ENCODE measurements around the gene NUDT3. TPM values are rescaled to one million over a fixed set of nuclear protein-coding genes. Genes with fewer than 3 reads are reported as not detected.
A peak's percentile ranks its signal among the peaks of the same experiment; 100 is the strongest.

Gene NUDT3
- total RNA-seq, 4 donors from 2014 or later = 9.6 to 27.9 (median 16.9) TPM

GRCh38 chr6:34437644-34437970, 45.1 kb upstream of the NUDT3 start:
- Histone ChIP-seq H3K4me3 (no peak overlapping the region), H3K36me3 (no peaks in the 10 kb centered on the region), H3K9me3 (no peaks in the 10 kb centered on the region), H3K4me1 (no peaks in the 10 kb centered on the region), H3K27me3 (no peaks in the 10 kb centered on the region), H3K27ac (no peak overlapping the region)
- TF ChIP-seq POLR2AphosphoS5 (IDR thresholded peaks at IDR 0.05) (no peak), CTCF (IDR thresholded peaks at IDR 0.05) (no peak), POLR2A (IDR thresholded peaks at IDR 0.05) (no peak), EP300 (IDR thresholded peaks at IDR 0.05; ENCODE audit: low read depth) (no peak)
- in situ Hi-C loops (cut with MboI; ENCODE audit: low pct_ligation_motif_present in 1 of 4, low pct_unique_long_range_greater_than_20kb in 1 of 4, low sequenced_read_pairs in 3 of 4) (no loop called here), intact Hi-C loops (cut with DNase I; ENCODE audit: low total_unique reads) (no loop called here)
- DNase-seq = no peak
- 25 to 57% methylated on average over 1 of the region's 1 CpG for WGBS, 2 donors (ENCODE audit: low coverage in 1 of 2)

GRCh38 chr6:34436803-34437643, 44.6 kb upstream of the NUDT3 start:
- Histone ChIP-seq H3K27ac (no peak overlapping the region), H3K36me3 (no peaks in the 10 kb centered on the region), H3K4me3 (no peak overlapping the region), H3K9me3 (no peaks in the 10 kb centered on the region), H3K4me1 (no peaks in the 10 kb centered on the region), H3K27me3 (no peaks in the 10 kb centered on the region)
- DNase-seq = no peak
- WGBS, 2 donors (ENCODE audit: low coverage in 1 of 2) = 72 to 90% methylated on average over 2 to 32 of the region's 38 CpGs
- in situ Hi-C loops (cut with MboI; ENCODE audit: low pct_ligation_motif_present in 1 of 4, low pct_unique_long_range_greater_than_20kb in 1 of 4, low sequenced_read_pairs in 3 of 4) (no loop called here), intact Hi-C loops (cut with DNase I; ENCODE audit: low total_unique reads) (no loop called here)
- no peak for TF ChIP-seq CTCF (IDR thresholded peaks at IDR 0.05)
- TF ChIP-seq EP300 (IDR thresholded peaks at IDR 0.05; ENCODE audit: low read depth) = no peak

GRCh38 chr6:34435916-34436315, 43.4 kb upstream of the NUDT3 start:
- H3K4me3 ChIP-seq = no peak overlapping the region
- WGBS, 2 donors (ENCODE audit: low coverage in 1 of 2) = 38 to 51% methylated on average over 5 of the region's 5 CpGs
- H3K36me3 ChIP-seq = no peaks in the 10 kb centered on the region
- DNase-seq = no peak
- intact Hi-C loops (cut with DNase I; ENCODE audit: low total_unique reads) = no loop called here
- no peaks in the 10 kb centered on the region for H3K27me3 ChIP-seq
- H3K9me3 ChIP-seq = no peaks in the 10 kb centered on the region
- H3K27ac ChIP-seq = no peak overlapping the region
- TF ChIP-seq EP300 (IDR thresholded peaks at IDR 0.05; ENCODE audit: low read depth) (no peak), POLR2AphosphoS5 (IDR thresholded peaks at IDR 0.05) (no peak), CTCF (IDR thresholded peaks at IDR 0.05) (no peak)
- H3K4me1 ChIP-seq = no peaks in the 10 kb centered on the region
- in situ Hi-C loops (cut with MboI; ENCODE audit: low pct_ligation_motif_present in 1 of 4, low pct_unique_long_range_greater_than_20kb in 1 of 4, low sequenced_read_pairs in 3 of 4) = no loop called here

GRCh38 chr6:34425498-34426410, 33.3 kb upstream of the NUDT3 start, which contains the start of gene RPS10:
Gene RPS10 (minus strand): TSS chr6:34426069. CDS start chr6:34425221, 848 bp downstream.
- TF ChIP-seq POLR2A (IDR thresholded peaks at IDR 0.05) = peak; percentile 85
- TF ChIP-seq POLR2AphosphoS5 (IDR thresholded peaks at IDR 0.05) = peak; percentile 87 to 92 (median 87)
- no peak for TF ChIP-seq EP300 (IDR thresholded peaks at IDR 0.05; ENCODE audit: low read depth)
- H3K4me3 ChIP-seq = peak within 1 kb of the TSS; percentile 48 to 76 (median 60)
- peak; percentile 94 for DNase-seq
- H3K27ac ChIP-seq = peak within 1 kb of the TSS; percentile 82 to 88 (median 86)
- peaks cover 3 to 20% (median 11%) of the 10 kb centered on the region in 4 donors for H3K4me1 ChIP-seq
- WGBS, 2 donors (ENCODE audit: low coverage in 1 of 2) = 0 to 1% methylated on average over 4 to 53 of the region's 58 CpGs
- H3K36me3 ChIP-seq = peaks cover 0 to 39% (median 20%) of the 10 kb centered on the region in 4 donors
- in situ Hi-C loops (cut with MboI; ENCODE audit: low pct_ligation_motif_present in 1 of 4, low pct_unique_long_range_greater_than_20kb in 1 of 4, low sequenced_read_pairs in 3 of 4) = no loop called here
- H3K9me3 ChIP-seq = no peaks in the 10 kb centered on the region
- no peaks in the 10 kb centered on the region for H3K27me3 ChIP-seq
- intact Hi-C loops (cut with DNase I; ENCODE audit: low total_unique reads) = loop anchor here (10.0 kb wide), 1 partner anchor 1029 kb away; the partner anchor contains the start of gene FANCE

All from transverse colon (tissue), 4 donors.